Neural progenitor cell (in vitro differentiated cells): ENCODE measurements around the gene TRPV5. TPM values are rescaled to one million over a fixed set of nuclear protein-coding genes. Genes with fewer than 3 reads are reported as not detected.

Experiments used
- DNase-seq: peaks from one replicate; pipeline ENCODE4 v3.0.0-alpha.2; 2016; ENCODE audit warnings: low spot score
- H2AFZ ChIP-seq: fragments of 200-600 bp; sonication (generic); replicated peaks from 2 replicates; pipeline ENCODE4 v1.6.1; 2016; ENCODE audit warnings: antibody characterized with exemption
- H3F3A ChIP-seq: fragments of 200-600 bp; sonication (generic); 2 replicates; pipeline ENCODE4 v1.6.1; 2016; ENCODE audit warnings: antibody characterized with exemption, low read depth
- H3K27ac ChIP-seq: fragments of 200-600 bp; sonication (generic); 2 replicates; pipeline ENCODE4 v1.5.1; 2016; ENCODE audit warnings: mild to moderate bottlenecking
- H3K27me3 ChIP-seq: fragments of 200-600 bp; sonication (generic); 2 replicates; pipeline ENCODE4 v1.6.1; 2016; ENCODE audit warnings: mild to moderate bottlenecking, moderate library complexity
- H3K36me3 ChIP-seq: fragments of 200-600 bp; sonication (generic); 2 replicates; pipeline ENCODE4 v1.5.1; 2016
- H3K4me1 ChIP-seq: fragments of 200-600 bp; sonication (generic); 2 replicates; pipeline ENCODE4 v1.6.1; 2016; ENCODE audit warnings: mixed run types
- H3K4me2 ChIP-seq: fragments of 200-600 bp; sonication (generic); 2 replicates; pipeline ENCODE4 v1.6.1; 2016
- H3K4me3 ChIP-seq: fragments of 200-600 bp; sonication (generic); 2 replicates; pipeline ENCODE4 v1.5.1; 2016
- H3K79me2 ChIP-seq: fragments of 200-600 bp; sonication (generic); 2 replicates; pipeline ENCODE4 v1.6.1; 2016; ENCODE audit warnings: low read depth
- H3K9ac ChIP-seq: fragments of 200-600 bp; sonication (generic); 2 replicates; pipeline ENCODE4 v1.6.1; 2016
- H3K9me3 ChIP-seq: fragments of 200-600 bp; sonication (generic); 2 replicates; pipeline ENCODE4 v1.5.1; 2016; ENCODE audit warnings: low read depth
- H4K20me1 ChIP-seq: fragments of 200-600 bp; sonication (generic); 2 replicates; pipeline ENCODE4 v1.6.1; 2016; ENCODE audit warnings: low read depth
- H3K27ac Mint-ChIP-seq: 3 replicates; pipeline ENCODE4 v1.8.0; 2021; ENCODE audit warnings: mixed read lengths
- H3K27me3 Mint-ChIP-seq: 2 replicates; pipeline ENCODE4 v1.8.0; 2022; ENCODE audit warnings: low read depth, mild to moderate bottlenecking, inconsistent platforms, moderate library complexity, mixed read lengths; ENCODE audit not compliant: insufficient read depth
- H3K36me3 Mint-ChIP-seq: 3 replicates; pipeline ENCODE4 v1.8.0; 2021; ENCODE audit warnings: mixed read lengths
- H3K4me1 Mint-ChIP-seq: 3 replicates; pipeline ENCODE4 v1.8.0; 2021; ENCODE audit warnings: mixed read lengths
- H3K4me3 Mint-ChIP-seq: 3 replicates; pipeline ENCODE4 v1.8.0; 2021; ENCODE audit warnings: mild to moderate bottlenecking, moderate library complexity, mixed read lengths
- H3K9me3 Mint-ChIP-seq: 3 replicates; pipeline ENCODE4 v1.8.0; 2020; ENCODE audit warnings: mixed read lengths
- CTCF ChIP-seq: fragments of 200-600 bp; sonication (generic); IDR thresholded peaks from 2 replicates; pipeline ENCODE4 v1.5.1; 2017; ENCODE audit warnings: antibody characterized with exemption, mild to moderate bottlenecking
- EZH2 ChIP-seq: fragments of 200-600 bp; sonication (generic); IDR thresholded peaks from 2 replicates; pipeline ENCODE4 v1.6.1; 2017; ENCODE audit warnings: antibody characterized with exemption, mild to moderate bottlenecking, moderate library complexity
- EZH2phosphoT487 ChIP-seq: fragments of 200-600 bp; sonication (generic); IDR thresholded peaks from 2 replicates; pipeline ENCODE4 v1.6.1; 2017; ENCODE audit warnings: antibody characterized with exemption
- total RNA-seq: library from RNA; depleted of rRNA; stranded (reverse); fragments of >200 nt; gene quantifications from 2 replicates; pipeline ENCODE4 v1.2.3, GENCODE V29; 2015; ENCODE audit warnings: low replicate concordance

The TRPV5 gene
- total RNA-seq, 1 donor from 2014 or later, result not detected

- Histone ChIP-seq H3K4me2 (peak overlapping the region; percentile 47), H3K9ac (no peak overlapping the region), H3K4me1 (peaks cover 18% of the 10 kb centered on the region), H3K27me3 (no peaks in the 10 kb centered on the region), H3K36me3 (no peaks in the 10 kb centered on the region), H4K20me1 (no peaks in the 10 kb centered on the region), H3K9me3 (no peaks in the 10 kb centered on the region), H2AFZ (no peak overlapping the region), H3K27ac (no peak overlapping the region), H3K79me2 (no peaks in the 10 kb centered on the region), H3F3A (peaks cover 4% of the 10 kb centered on the region), H3K4me3 (no peak overlapping the region)
- TF ChIP-seq EZH2phosphoT487 (no peak), CTCF (no peak), EZH2 (no peak)
- no peak overlapping the region for H3K4me3 Mint-ChIP-seq
- peak; percentile 10 for DNase-seq
- peaks cover 4% of the 10 kb centered on the region for H3K27me3 Mint-ChIP-seq
- H3K27ac Mint-ChIP-seq, result no peak overlapping the region
- no peaks in the 10 kb centered on the region for H3K36me3 Mint-ChIP-seq
- H3K4me1 Mint-ChIP-seq, result peaks cover 17% of the 10 kb centered on the region
- no peaks in the 10 kb centered on the region for H3K9me3 Mint-ChIP-seq
Observed at GRCh38 chr7:142962991-142963390, 29.4 kb upstream of the TRPV5 start.

- Mint-ChIP-seq H3K27ac (no peak within 1 kb of the TSS), H3K4me1 (peaks cover 17% of the 10 kb centered on the region), H3K36me3 (no peaks in the 10 kb centered on the region), H3K4me3 (no peak within 1 kb of the TSS), H3K27me3 (peaks cover 4% of the 10 kb centered on the region), H3K9me3 (no peaks in the 10 kb centered on the region)
- Histone ChIP-seq H2AFZ (no peak within 1 kb of the TSS), H3K27me3 (no peaks in the 10 kb centered on the region), H4K20me1 (no peaks in the 10 kb centered on the region), H3K27ac (no peak within 1 kb of the TSS), H3K4me3 (no peak within 1 kb of the TSS), H3F3A (peaks cover 4% of the 10 kb centered on the region), H3K9me3 (no peaks in the 10 kb centered on the region), H3K9ac (no peak within 1 kb of the TSS), H3K4me2 (peak within 1 kb of the TSS; percentile 47), H3K79me2 (no peaks in the 10 kb centered on the region), H3K4me1 (peaks cover 18% of the 10 kb centered on the region), H3K36me3 (no peaks in the 10 kb centered on the region)
- TF ChIP-seq CTCF (no peak), EZH2 (no peak), EZH2phosphoT487 (no peak)
- no peak for DNase-seq
Observed at GRCh38 chr7:142961973-142962926, 28.7 kb upstream of the TRPV5 start, which contains the start of gene KEL. Gene KEL, minus strand, starts transcription at chr7:142962363. Its CDS starts 157 bp downstream, at chr7:142962206.

- Mint-ChIP-seq H3K4me1 (peaks cover 17% of the 10 kb centered on the region), H3K9me3 (no peaks in the 10 kb centered on the region), H3K27ac (no peak overlapping the region), H3K36me3 (no peaks in the 10 kb centered on the region), H3K4me3 (no peak overlapping the region), H3K27me3 (peaks cover 4% of the 10 kb centered on the region)
- Histone ChIP-seq H3K9ac (no peak overlapping the region), H3K36me3 (no peaks in the 10 kb centered on the region), H2AFZ (no peak overlapping the region), H3K4me3 (no peak overlapping the region), H4K20me1 (no peaks in the 10 kb centered on the region), H3K4me2 (no peak overlapping the region), H3K9me3 (no peaks in the 10 kb centered on the region), H3F3A (peaks cover 4% of the 10 kb centered on the region), H3K27ac (no peak overlapping the region), H3K79me2 (no peaks in the 10 kb centered on the region), H3K4me1 (peaks cover 18% of the 10 kb centered on the region), H3K27me3 (no peaks in the 10 kb centered on the region)
- DNase-seq, result no peak
- no peak for TF ChIP-seq EZH2phosphoT487
- no peak for TF ChIP-seq CTCF
- no peak for TF ChIP-seq EZH2
Observed at GRCh38 chr7:142961595-142961972, 28.0 kb upstream of the TRPV5 start.
